Measurements from ENCODE around the gene TMEM26.

TMEM26 gene

GRCh38 chr10:61364619-61365018 is 88.6 kb downstream of the TMEM26 start:
- ATAC-seq (replicated peaks) = no peak
- DNase-seq = no peak
- Mint-ChIP-seq H3K27me3 (peaks cover 0 to 3% of the 10 kb centered on the region in 2 donors), H3K36me3 (no peaks in the 10 kb centered on the region), H3K9me3 (no peaks in the 10 kb centered on the region), H3K4me3 (no peak overlapping the region), H3K27ac (no peak overlapping the region), H3K4me1 (no peaks in the 10 kb centered on the region)

- no peak overlapping the region for H3K4me3 Mint-ChIP-seq
- no peaks in the 10 kb centered on the region for H3K36me3 Mint-ChIP-seq
- DNase-seq (no peak), ATAC-seq (replicated peaks) (no peak)
- no peaks in the 10 kb centered on the region for H3K4me1 Mint-ChIP-seq
- no peaks in the 10 kb centered on the region for H3K9me3 Mint-ChIP-seq
- no peak overlapping the region for H3K27ac Mint-ChIP-seq
- no peaks in the 10 kb centered on the region for H3K27me3 Mint-ChIP-seq
Observed at GRCh38 chr10:61363006-61363405, 90.2 kb downstream of the TMEM26 start.

GRCh38 chr10:61359452-61359851 is 93.7 kb downstream of the TMEM26 start:
- H3K27ac Mint-ChIP-seq = no peak overlapping the region
- ATAC-seq (replicated peaks) = no peak

GRCh38 chr10:61357687-61358086 is 95.5 kb downstream of the TMEM26 start:
- Mint-ChIP-seq H3K9me3 (no peaks in the 10 kb centered on the region), H3K36me3 (no peaks in the 10 kb centered on the region)
- ATAC-seq (replicated peaks) = no peak

More at GRCh38 chr10:61359452-61359851, 93.7 kb downstream of the TMEM26 start:
- no peaks in the 10 kb centered on the region for H3K36me3 Mint-ChIP-seq
- no peak for DNase-seq
- no peak overlapping the region for H3K4me3 Mint-ChIP-seq
- no peaks in the 10 kb centered on the region for H3K4me1 Mint-ChIP-seq
- H3K9me3 Mint-ChIP-seq = no peaks in the 10 kb centered on the region
- H3K27me3 Mint-ChIP-seq = no peaks in the 10 kb centered on the region

More at GRCh38 chr10:61357687-61358086, 95.5 kb downstream of the TMEM26 start:
- no peaks in the 10 kb centered on the region for H3K4me1 Mint-ChIP-seq
- H3K27me3 Mint-ChIP-seq = no peaks in the 10 kb centered on the region
- no peak overlapping the region for H3K27ac Mint-ChIP-seq
- no peak for DNase-seq
- no peak overlapping the region for H3K4me3 Mint-ChIP-seq

Measured in stimulated activated naive B cell treated with anti-CD40 and anti-IgM and Interleukin-4, amounts not matched to agents 10 μg/mL and 1 μg/mL and 100 μg/mL, for 72 hours (primary cell).